PFSK-1 (cell line): Measurements from ENCODE around the gene CYP1A1.

Source experiments
- POLR2AphosphoS5 ChIP-seq: IDR thresholded peaks from 2 replicates; pipeline ENCODE4 v1.6.1; 2012; ENCODE audit warnings: low read depth, mild to moderate bottlenecking, control low read depth, low read length, moderate library complexity
- SIN3A ChIP-seq: IDR thresholded peaks from 2 replicates; pipeline ENCODE4 v1.6.1; 2012; ENCODE audit warnings: mild to moderate bottlenecking, low read length, moderate library complexity, borderline replicate concordance; ENCODE audit not compliant: insufficient read depth

DNA sequence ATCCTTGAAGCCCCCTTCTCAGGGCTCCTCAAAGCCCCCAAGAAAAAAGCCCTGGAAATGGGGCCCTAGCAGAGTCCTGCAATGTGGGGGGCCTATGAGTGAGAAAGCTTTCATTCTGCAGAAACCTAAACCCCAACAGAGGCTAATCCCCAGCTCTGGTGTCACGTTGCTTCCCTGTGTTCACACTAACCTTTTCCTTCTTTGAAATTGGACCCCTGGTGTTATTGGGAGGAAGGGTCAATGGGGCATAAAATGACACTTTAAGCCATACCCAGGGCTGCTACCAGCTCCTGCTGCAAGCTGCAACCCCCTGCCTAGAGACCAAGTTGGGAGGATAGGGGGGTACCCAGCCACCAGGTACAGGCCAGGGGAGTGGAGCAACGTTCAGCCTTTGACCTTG, 25.4 kb upstream of the CYP1A1 start:
- no peak for TF ChIP-seq POLR2AphosphoS5
- no peak for TF ChIP-seq SIN3A
